Measurements from ENCODE around the gene OR13J1. TPM values are rescaled to one million over a fixed set of nuclear protein-coding genes. Genes with fewer than 3 reads are reported as not detected.

Gene OR13J1
- total RNA-seq, 4 donors from 2014 or later: not detected

DNA sequence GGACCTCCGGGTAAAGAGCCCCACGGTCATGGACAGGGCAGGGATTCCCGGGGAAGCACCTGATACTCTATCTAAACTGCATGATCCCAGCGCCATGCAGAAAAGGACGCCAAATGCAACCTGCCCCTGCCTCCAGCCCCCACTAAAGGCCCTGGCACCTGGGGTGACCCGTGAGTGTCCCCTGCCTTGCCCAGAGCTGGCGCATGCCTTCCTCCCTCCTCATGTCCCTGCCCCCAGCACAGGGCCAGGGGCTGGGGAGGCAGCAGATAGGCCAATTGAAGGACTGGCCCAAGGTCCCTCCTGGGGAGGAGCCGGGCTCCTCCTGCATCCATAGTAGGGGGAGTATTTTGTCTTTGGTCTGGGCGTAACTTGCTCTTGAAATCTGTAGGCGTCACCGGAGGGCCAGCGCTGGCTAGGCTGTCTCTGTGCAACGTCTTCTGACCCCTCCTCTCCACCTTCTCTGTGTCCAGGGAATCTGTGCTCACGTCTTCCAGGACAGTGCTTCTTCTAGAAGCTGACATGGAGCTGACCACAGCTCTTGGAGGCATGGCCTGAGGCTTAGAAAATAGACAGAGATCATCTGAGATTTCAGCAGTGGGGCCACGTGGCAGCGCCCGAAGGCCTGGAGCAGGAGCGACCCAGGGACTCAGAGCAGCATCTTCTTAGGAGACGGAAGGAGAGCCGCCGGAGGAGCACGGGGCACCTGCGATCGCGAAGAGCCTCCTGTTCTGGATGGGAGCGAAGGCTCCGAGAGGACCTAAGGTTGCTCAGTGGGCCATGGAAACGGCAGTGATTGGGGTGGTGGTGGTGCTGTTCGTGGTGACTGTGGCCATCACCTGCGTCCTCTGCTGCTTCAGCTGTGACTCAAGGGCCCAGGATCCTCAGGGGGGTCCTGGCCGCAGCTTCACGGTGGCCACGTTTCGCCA is 39.7 kb upstream of the OR13J1 start:
- TF ChIP-seq, protein P1, sequence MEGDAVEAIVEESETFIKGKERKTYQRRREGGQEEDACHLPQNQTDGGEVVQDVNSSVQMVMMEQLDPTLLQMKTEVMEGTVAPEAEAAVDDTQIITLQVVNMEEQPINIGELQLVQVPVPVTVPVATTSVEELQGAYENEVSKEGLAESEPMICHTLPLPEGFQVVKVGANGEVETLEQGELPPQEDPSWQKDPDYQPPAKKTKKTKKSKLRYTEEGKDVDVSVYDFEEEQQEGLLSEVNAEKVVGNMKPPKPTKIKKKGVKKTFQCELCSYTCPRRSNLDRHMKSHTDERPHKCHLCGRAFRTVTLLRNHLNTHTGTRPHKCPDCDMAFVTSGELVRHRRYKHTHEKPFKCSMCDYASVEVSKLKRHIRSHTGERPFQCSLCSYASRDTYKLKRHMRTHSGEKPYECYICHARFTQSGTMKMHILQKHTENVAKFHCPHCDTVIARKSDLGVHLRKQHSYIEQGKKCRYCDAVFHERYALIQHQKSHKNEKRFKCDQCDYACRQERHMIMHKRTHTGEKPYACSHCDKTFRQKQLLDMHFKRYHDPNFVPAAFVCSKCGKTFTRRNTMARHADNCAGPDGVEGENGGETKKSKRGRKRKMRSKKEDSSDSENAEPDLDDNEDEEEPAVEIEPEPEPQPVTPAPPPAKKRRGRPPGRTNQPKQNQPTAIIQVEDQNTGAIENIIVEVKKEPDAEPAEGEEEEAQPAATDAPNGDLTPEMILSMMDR (IDR thresholded peaks at IDR 0.05): no peak
- no peak for TF ChIP-seq POLR2A (IDR thresholded peaks at IDR 0.05)
- DNase-seq (ENCODE audit: low spot score in 2 of 2): no peak
- intact Hi-C loops (cut with DNase I; ENCODE audit: low total_unique reads): no loop called here
- 89% methylated on average over 34 of the region's 34 CpGs for WGBS, 2 donors
- H3K4me3 ChIP-seq (ENCODE audit: low read depth, poor library complexity, severe bottlenecking): no peak overlapping the region

DNA sequence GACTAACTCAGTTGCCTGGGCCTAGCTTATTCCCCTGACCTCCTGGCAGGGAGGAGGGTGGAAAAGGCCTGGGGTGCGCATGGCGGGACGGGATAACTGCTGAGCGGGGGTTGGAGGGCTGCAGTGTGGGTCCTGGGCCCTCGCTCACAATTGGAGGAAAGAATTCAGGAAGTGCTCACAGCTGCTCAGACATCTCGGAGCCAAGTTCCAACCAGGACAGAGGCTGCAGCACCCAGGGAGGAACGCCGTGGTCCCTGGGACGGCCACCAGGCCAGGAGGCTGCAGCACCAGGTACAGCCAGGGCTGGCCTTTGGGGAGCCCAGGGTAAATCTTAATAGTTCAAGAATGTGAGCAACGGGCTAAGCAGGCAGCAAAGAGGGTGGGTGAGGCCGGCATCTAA is 39.1 kb upstream of the OR13J1 start, which contains the start of gene SPAAR:
SPAAR (plus strand) TSS at position 217 of the 400 bp plus-strand sequence. CDS start 974 bp downstream, outside the sequence.
- no peak for TF ChIP-seq POLR2A (IDR thresholded peaks at IDR 0.05)
- WGBS, 2 donors: 75 to 90% methylated on average over 11 of the region's 11 CpGs
- no peak within 1 kb of the TSS for H3K4me3 ChIP-seq (ENCODE audit: low read depth, poor library complexity, severe bottlenecking)
- intact Hi-C loops (cut with DNase I; ENCODE audit: low total_unique reads): no loop called here
- peak in 1 of 2 donors; percentile 83 for DNase-seq (ENCODE audit: low spot score in 2 of 2)

DNA sequence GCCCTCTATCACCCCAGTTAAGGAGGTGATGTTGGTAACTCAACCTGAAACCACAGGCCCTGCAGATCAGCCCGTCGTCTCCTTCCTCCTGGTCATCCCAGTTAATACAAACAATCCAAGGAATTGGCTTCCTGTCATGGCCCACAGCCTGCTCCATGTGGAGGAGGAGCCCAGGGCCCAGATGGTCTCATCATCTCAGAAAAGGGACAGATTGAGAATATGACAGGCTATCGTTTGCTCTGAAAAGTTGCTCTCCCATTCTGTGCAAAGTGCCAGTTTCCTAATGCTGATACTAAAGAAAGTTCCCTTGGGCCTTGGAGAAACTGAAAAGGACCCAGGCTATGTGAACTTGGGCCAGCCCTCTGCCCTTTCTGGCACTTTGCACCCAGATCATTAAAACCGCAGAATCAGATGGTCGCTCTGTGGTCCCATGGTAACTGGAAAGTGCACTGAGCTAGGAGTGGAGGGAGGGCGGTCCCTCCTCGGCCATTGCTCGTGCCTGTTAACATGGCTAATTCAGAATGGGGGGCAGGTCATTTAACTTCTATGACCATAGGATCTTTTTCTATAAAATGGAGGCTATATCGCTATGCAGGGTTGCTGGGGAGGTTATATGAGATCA is 38.4 kb upstream of the OR13J1 start:
- TF ChIP-seq, protein P1 (IDR thresholded peaks at IDR 0.05): no peak
- no peak for TF ChIP-seq POLR2A (IDR thresholded peaks at IDR 0.05)
- intact Hi-C loops (cut with DNase I; ENCODE audit: low total_unique reads): no loop called here
- WGBS, 2 donors: 47 to 65% methylated on average over 9 of the region's 9 CpGs
- DNase-seq (ENCODE audit: low spot score in 2 of 2): peak in 1 of 2 donors; percentile 85
- H3K4me3 ChIP-seq (ENCODE audit: low read depth, poor library complexity, severe bottlenecking): no peak overlapping the region

DNA sequence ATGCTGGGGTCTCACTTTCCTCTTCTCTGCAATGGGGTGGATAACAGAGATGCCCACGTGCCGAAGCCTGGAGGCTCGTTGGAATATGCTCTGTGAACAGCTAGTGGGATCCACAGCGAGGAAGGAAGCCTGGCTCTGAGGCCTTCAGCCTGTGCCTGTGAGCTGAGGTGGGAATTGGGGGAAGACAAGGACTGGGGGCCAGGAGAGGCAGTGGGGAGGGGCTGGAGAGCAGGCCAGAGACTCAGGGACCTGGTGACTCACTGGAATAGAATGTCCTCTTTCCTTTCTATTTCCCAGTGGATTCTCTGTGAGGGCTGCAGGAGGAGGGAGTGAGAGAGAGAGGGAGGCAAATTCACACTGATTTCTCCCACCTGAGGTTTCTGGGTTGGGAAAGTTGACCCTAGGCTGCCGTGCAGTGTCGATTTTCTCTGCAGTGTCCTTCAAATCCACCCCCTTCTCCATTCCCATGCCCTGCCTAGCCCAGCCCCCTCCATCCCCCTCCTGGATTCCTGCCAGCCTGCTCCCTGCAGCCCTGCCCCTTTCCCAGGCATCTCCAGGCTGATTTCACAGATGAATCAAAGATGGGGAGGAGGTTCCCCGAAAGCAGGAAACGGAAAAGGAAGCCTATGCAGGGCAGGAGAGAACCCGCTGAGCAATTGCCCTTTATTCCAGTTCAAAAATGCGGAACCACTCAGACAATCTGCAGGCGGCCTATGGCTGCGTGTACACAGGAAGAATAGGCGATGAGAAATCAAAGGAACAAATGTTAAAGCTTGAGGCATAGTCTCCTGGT is 37.7 kb upstream of the OR13J1 start:
- peak; percentile 67 to 93 for DNase-seq (ENCODE audit: low spot score in 2 of 2)
- no peak overlapping the region for H3K4me3 ChIP-seq (ENCODE audit: low read depth, poor library complexity, severe bottlenecking)
- TF ChIP-seq, protein P1 (IDR thresholded peaks at IDR 0.05): no peak
- TF ChIP-seq POLR2A (IDR thresholded peaks at IDR 0.05): no peak
- 33 to 34% methylated on average over 13 of the region's 13 CpGs for WGBS, 2 donors
- intact Hi-C loops (cut with DNase I; ENCODE audit: low total_unique reads): no loop called here

DNA sequence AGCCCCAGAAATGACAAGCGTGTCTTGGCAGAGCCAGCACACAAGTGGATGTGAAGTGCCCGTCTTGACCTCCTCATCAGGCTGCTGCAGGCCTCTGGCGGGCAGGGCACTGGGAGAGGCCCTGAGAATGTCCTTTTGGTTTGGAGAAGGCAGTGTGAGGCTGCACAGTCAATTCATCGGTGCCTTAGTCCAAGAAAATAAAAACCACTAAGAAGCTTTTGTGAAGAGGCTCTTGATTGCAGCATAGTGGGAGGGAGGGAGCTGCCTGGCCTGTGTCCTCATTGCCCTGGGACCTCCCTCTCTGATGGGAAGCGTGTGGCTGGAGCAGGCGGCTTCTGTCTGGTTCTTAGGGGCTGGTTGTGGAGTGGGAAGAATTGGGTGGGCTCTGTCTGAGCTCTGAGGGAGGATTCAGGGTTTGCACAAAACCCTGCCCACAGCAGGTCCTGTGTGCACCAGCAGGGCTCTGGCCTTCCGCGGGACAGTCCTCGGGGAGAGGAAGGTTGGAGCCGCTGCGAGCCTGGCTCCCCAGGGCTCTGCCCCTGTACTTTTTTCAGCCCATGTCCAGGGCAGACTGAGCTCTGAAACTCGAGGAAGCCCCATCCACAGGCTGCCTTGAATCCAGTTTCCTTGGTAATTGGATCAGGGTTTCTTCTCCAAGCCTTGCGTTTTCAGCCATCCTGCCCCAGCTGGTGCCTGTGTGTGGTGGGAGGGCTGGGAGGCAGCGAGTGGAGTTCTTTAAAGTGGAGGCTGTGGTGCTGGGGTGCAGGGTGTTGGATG is 36.9 kb upstream of the OR13J1 start:
- TF ChIP-seq POLR2A (IDR thresholded peaks at IDR 0.05): no peak
- TF ChIP-seq, protein P1 (IDR thresholded peaks at IDR 0.05): no peak
- peak; percentile 70 to 93 for DNase-seq (ENCODE audit: low spot score in 2 of 2)
- no peak overlapping the region for H3K4me3 ChIP-seq (ENCODE audit: low read depth, poor library complexity, severe bottlenecking)
- intact Hi-C loops (cut with DNase I; ENCODE audit: low total_unique reads): no loop called here
- WGBS, 2 donors: 43 to 48% methylated on average over 14 of the region's 14 CpGs
